ENCODE measurements around the gene LIPM. TPM values are rescaled to one million over a fixed set of nuclear protein-coding genes. Genes with fewer than 3 reads are reported as not detected.

The LIPM gene
- total RNA-seq, 1 donor from 2014 or later = not detected

- Histone ChIP-seq H3K36me3 (no peaks in the 10 kb centered on the region), H3K27me3 (no peaks in the 10 kb centered on the region), H3K27ac (no peak overlapping the region), H3K4me3 (no peak overlapping the region), H3K4me1 (no peaks in the 10 kb centered on the region), H3K9me3 (no peaks in the 10 kb centered on the region)
- intact Hi-C loops (cut with DNase I) = no loop called here
- TF ChIP-seq, protein P1, sequence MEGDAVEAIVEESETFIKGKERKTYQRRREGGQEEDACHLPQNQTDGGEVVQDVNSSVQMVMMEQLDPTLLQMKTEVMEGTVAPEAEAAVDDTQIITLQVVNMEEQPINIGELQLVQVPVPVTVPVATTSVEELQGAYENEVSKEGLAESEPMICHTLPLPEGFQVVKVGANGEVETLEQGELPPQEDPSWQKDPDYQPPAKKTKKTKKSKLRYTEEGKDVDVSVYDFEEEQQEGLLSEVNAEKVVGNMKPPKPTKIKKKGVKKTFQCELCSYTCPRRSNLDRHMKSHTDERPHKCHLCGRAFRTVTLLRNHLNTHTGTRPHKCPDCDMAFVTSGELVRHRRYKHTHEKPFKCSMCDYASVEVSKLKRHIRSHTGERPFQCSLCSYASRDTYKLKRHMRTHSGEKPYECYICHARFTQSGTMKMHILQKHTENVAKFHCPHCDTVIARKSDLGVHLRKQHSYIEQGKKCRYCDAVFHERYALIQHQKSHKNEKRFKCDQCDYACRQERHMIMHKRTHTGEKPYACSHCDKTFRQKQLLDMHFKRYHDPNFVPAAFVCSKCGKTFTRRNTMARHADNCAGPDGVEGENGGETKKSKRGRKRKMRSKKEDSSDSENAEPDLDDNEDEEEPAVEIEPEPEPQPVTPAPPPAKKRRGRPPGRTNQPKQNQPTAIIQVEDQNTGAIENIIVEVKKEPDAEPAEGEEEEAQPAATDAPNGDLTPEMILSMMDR (IDR thresholded peaks at IDR 0.05) = no peak
- ATAC-seq (no peak), DNase-seq (no peak)
Observed at GRCh38 chr10:88841316-88842111, 39.0 kb downstream of the LIPM start.

DNA sequence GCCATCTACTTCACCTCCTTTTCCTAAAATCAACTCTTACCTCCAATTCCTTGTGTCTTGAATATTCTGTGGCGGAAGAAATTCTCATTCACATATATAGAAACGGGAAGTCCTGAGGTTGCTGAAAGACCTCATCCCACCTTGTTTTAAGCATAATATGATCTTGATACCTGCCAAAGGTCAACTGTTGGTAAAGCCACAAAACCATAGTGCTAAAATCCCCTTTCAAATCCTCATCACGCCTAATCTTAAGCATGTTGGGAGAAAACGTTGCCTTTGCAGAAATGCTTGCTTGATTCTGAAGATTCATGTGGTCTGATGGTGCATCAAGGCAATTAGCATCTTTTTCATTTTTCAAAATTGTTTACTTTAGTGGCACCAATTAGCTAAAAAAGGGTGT is 40.6 kb downstream of the LIPM start:
- Histone ChIP-seq H3K27ac (no peak overlapping the region), H3K27me3 (no peaks in the 10 kb centered on the region), H3K9me3 (no peaks in the 10 kb centered on the region), H3K4me3 (no peak overlapping the region), H3K4me1 (no peaks in the 10 kb centered on the region), H3K36me3 (no peaks in the 10 kb centered on the region)
- DNase-seq (no peak), ATAC-seq (no peak)
- TF ChIP-seq, protein P1 (IDR thresholded peaks at IDR 0.05) = no peak
- intact Hi-C loops (cut with DNase I) = no loop called here

DNA sequence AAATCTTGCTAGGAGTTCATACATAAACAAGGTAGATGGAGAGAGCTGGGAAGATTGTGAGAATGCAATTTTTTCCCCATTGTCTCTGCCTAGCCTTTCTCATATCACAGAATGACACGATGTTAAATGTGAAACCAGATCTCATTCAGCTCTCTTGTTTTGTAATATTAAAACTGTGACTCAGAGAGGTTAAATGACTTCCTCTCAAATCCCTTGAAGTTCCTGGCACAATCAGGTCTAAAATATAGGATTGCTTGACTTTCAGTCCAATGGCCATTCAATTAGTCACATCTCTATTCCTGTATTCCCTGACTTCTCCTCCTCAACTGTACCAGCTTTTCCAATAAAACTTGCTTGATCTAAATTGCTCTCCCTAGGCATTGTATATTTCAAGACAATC is 46.0 kb downstream of the LIPM start:
- no peaks in the 10 kb centered on the region for H3K27me3 ChIP-seq
- intact Hi-C loops (cut with DNase I) = no loop called here
- H3K4me1 ChIP-seq = peaks cover 11% of the 10 kb centered on the region
- TF ChIP-seq, protein P1 (IDR thresholded peaks at IDR 0.05) = no peak
- no peak overlapping the region for H3K27ac ChIP-seq
- H3K9me3 ChIP-seq = no peaks in the 10 kb centered on the region
- DNase-seq = no peak
- no peaks in the 10 kb centered on the region for H3K36me3 ChIP-seq
- H3K4me3 ChIP-seq = no peak overlapping the region
- peak; percentile 20 for ATAC-seq

GRCh38 chr10:88849234-88849633 is 46.7 kb downstream of the LIPM start:
- ATAC-seq (no peak), DNase-seq (no peak)
- Histone ChIP-seq H3K9me3 (no peaks in the 10 kb centered on the region), H3K4me3 (no peak overlapping the region), H3K27ac (no peak overlapping the region), H3K4me1 (peaks cover 11% of the 10 kb centered on the region), H3K36me3 (no peaks in the 10 kb centered on the region), H3K27me3 (no peaks in the 10 kb centered on the region)
- TF ChIP-seq, protein P1 (IDR thresholded peaks at IDR 0.05) = no peak
- intact Hi-C loops (cut with DNase I) = no loop called here

DNA sequence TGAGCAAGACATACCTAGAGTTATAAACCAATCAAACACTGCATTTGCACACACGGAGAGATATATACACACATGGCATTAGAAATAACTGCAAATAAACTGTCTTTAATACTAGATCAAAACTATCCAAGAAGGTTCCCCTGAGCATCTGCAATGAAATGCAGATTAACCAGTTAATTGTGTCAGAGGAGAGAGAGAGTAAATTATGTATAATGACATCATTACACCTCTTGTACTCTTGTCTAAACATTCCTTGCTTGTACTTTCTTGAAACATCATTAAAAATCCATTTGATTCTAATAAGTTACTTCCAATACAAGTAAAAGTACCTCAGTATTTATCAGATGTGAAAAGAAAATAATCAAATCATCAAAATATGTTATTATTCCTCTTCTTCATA is 48.2 kb downstream of the LIPM start:
- Histone ChIP-seq H3K4me1 (peaks cover 11% of the 10 kb centered on the region), H3K9me3 (no peaks in the 10 kb centered on the region), H3K36me3 (no peaks in the 10 kb centered on the region), H3K27ac (no peak overlapping the region), H3K4me3 (no peak overlapping the region), H3K27me3 (no peaks in the 10 kb centered on the region)
- intact Hi-C loops (cut with DNase I) = no loop called here
- ATAC-seq (no peak), DNase-seq (no peak)
- TF ChIP-seq, protein P1 (IDR thresholded peaks at IDR 0.05) = no peak
